Vagina (tissue), 2 donors: Measurements from ENCODE around the gene TBX4.

Source experiments
- POLR2A ChIP-seq, 2 donors: fragments of 450-650 bp; IDR thresholded peaks; one replicate each; pipeline ENCODE4 v1.6.1; 2017; ENCODE audit warnings: antibody characterized with exemption in 2 of 2, mild to moderate bottlenecking in 2 of 2, moderate library complexity in 2 of 2
- TF ChIP-seq, protein P1 (sequence below), 3 experiments: fragments of 450-650 bp in 2 of 3; fragments of 200-600 bp in 1 of 3; sonication (generic) in 1 of 3; IDR thresholded peaks; one replicate each; pipeline ENCODE4 v1.5.1; 2017 to 2019; ENCODE audit warnings: antibody characterized with exemption in 3 of 3, mild to moderate bottlenecking in 2 of 3, moderate library complexity in 2 of 3

DNA sequence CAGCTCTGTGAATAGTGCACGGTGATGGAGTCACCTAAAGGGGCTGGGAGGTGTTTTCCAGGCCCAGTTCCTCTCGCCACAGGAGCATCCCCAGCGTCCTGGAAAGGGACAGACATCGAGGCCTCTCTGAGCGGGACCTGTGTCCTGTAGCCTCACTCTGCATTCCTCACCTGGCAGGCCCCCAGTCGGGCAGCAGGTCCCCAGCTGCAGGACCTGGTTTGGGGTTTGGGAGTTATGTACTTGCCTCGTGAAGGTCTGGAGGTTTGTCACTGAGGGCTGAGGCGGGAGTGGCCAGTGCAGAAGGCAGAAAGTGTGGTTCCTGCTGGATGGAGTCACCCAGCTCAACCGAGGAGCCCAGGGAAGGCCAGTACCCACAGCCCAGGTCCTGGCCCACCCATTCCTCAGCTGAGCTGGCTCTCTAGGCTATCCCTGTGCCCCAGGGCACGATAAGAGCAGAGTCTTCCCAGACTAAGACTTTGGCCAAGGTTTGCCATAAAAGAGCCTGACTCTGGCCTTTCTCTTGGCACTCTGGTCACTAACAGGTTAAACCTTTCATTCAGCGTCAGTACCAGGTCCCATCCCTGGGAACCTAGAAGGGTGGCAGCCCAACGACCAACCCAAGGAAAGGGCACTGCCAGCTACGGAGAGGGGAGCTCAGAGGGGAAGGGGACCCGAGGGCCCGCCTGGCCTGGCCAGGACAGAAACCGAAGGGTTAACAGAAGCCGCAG is 24.4 kb downstream of the TBX4 start:
- TF ChIP-seq, protein P1, sequence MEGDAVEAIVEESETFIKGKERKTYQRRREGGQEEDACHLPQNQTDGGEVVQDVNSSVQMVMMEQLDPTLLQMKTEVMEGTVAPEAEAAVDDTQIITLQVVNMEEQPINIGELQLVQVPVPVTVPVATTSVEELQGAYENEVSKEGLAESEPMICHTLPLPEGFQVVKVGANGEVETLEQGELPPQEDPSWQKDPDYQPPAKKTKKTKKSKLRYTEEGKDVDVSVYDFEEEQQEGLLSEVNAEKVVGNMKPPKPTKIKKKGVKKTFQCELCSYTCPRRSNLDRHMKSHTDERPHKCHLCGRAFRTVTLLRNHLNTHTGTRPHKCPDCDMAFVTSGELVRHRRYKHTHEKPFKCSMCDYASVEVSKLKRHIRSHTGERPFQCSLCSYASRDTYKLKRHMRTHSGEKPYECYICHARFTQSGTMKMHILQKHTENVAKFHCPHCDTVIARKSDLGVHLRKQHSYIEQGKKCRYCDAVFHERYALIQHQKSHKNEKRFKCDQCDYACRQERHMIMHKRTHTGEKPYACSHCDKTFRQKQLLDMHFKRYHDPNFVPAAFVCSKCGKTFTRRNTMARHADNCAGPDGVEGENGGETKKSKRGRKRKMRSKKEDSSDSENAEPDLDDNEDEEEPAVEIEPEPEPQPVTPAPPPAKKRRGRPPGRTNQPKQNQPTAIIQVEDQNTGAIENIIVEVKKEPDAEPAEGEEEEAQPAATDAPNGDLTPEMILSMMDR (IDR thresholded peaks at IDR 0.05): no peak
- TF ChIP-seq POLR2A (IDR thresholded peaks at IDR 0.05): no peak
